Sigmoid colon (tissue), 4 donors: ENCODE results near the gene NF2.

Experiments
- CTCF ChIP-seq, 4 experiments: fragments of 450-650 bp in 3 of 4; fragments of 200-600 bp in 1 of 4; IDR thresholded peaks; one replicate each; pipeline ENCODE4 v1.5.1; 2016 to 2019; ENCODE audit warnings: antibody characterized with exemption in 4 of 4, mild to moderate bottlenecking in 3 of 4, moderate library complexity in 2 of 4
- EP300 ChIP-seq, 4 donors: sonication (generic); formaldehyde crosslinking; IDR thresholded peaks; one replicate each; pipeline ENCODE4 v1.6.1; 2017; ENCODE audit warnings: antibody characterized with exemption in 4 of 4
- POLR2A ChIP-seq, 2 donors: fragments of 450-650 bp; IDR thresholded peaks; one replicate each; pipeline ENCODE4 v1.6.1; 2016; ENCODE audit warnings: antibody characterized with exemption in 2 of 2, mild to moderate bottlenecking in 2 of 2, moderate library complexity in 2 of 2
- POLR2AphosphoS5 ChIP-seq, 4 donors: sonication (generic); formaldehyde crosslinking; IDR thresholded peaks; one replicate each; pipeline ENCODE4 v1.6.1; 2017; ENCODE audit warnings: antibody characterized with exemption in 4 of 4

- TF ChIP-seq CTCF (IDR thresholded peaks at IDR 0.05): no peak
- no peak for TF ChIP-seq POLR2A (IDR thresholded peaks at IDR 0.05)
- TF ChIP-seq EP300 (IDR thresholded peaks at IDR 0.05): no peak
- TF ChIP-seq POLR2AphosphoS5 (IDR thresholded peaks at IDR 0.05): no peak
These were observed 136.8 kb downstream of the NF2 start for GRCh38 chr22:29740216-29740615.
